ENCODE measurements around the gene NME2. TPM values are rescaled to one million over a fixed set of nuclear protein-coding genes. Genes with fewer than 3 reads are reported as not detected.

Gene NME2
- total and polyA plus RNA-seq, 2 of the 8 experiments (the other 6 are each of a cell fraction or from before 2014, with no cell fraction given): 827 to 929 TPM

DNA sequence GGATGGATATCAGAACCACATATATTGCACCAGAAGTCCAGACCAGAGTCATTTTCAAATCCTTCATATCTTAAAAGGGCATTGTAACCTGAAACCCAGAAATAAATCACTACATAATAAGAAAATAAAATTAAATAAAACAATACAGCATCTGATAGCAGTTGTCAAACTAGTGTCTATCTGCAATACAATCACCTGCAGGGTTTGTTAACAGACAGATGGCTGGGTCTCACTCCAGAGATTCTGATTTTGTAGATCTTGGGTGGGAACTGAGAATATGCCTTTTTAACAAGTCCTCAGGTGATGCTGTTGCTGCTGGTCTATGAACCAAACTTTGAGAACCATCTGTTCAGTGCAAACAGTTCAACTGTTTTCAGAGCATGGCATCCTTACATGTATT, 37.6 kb downstream of the NME2 start:
- Histone ChIP-seq H3K4me2 (ENCODE audit: insufficient read depth in 1 of 2, low read depth in 2 of 2, low read length in 2 of 2) (no peak overlapping the region), H3K79me1 (ENCODE audit: low read depth, low read length) (no peaks in the 10 kb centered on the region), H3K27me3 (replicated peaks in 1 of 4; ENCODE audit: control insufficient read depth in 3 of 4, extremely low read depth in 1 of 4, insufficient read depth in 3 of 4, low read length in 3 of 4) (no peaks in the 10 kb centered on the region), H3K4ac (replicated peaks; ENCODE audit: insufficient read length, low read depth, low read length) (no peak overlapping the region), H3K9me3 (ENCODE audit: insufficient read depth in 2 of 2, low read depth in 1 of 2, low read length in 1 of 2) (no peaks in the 10 kb centered on the region), H3K56ac (replicated peaks; ENCODE audit: insufficient read length, low read depth, low read length) (no peak overlapping the region), H2BK20ac (ENCODE audit: low read length) (no peak overlapping the region), H4K5ac (ENCODE audit: insufficient read length, low read depth, low read length) (no peak overlapping the region), H4K8ac (ENCODE audit: extremely low read depth, insufficient read depth, low read length) (no peak overlapping the region), H3K79me2 (ENCODE audit: control insufficient read depth in 1 of 2, insufficient read depth in 2 of 2, low read length in 2 of 2) (no peaks in the 10 kb centered on the region), H2BK120ac (replicated peaks; ENCODE audit: low read depth, low read length) (no peak overlapping the region), H3K23ac (ENCODE audit: insufficient read length) (no peak overlapping the region), H4K20me1 (replicated peaks in 1 of 2; ENCODE audit: control insufficient read depth in 1 of 2, insufficient read depth in 2 of 2, low read length in 2 of 2) (no peaks in the 10 kb centered on the region), H3K18ac (ENCODE audit: extremely low read depth, low read length) (no peak overlapping the region), H2BK15ac (ENCODE audit: low read length) (no peak overlapping the region), H3K23me2 (ENCODE audit: low read depth, low read length) (no peaks in the 10 kb centered on the region), H2BK5ac (ENCODE audit: low read depth, low read length) (no peak overlapping the region), H3K27ac (ENCODE audit: low read depth, low read length) (no peak overlapping the region), H3K36me3 (ENCODE audit: control insufficient read depth in 2 of 4, insufficient read depth in 4 of 4, low read length in 3 of 4) (peaks cover 20 to 82% (median 61%) of the 10 kb centered on the region in 4 experiments), H4K91ac (replicated peaks; ENCODE audit: insufficient read length, low read length) (no peak overlapping the region), H3K9ac (replicated peaks in 1 of 4; ENCODE audit: extremely low read depth in 1 of 4, low read depth in 3 of 4, low read length in 3 of 4) (no peak overlapping the region), H2AFZ (ENCODE audit: low read length) (no peak overlapping the region), H2BK12ac (ENCODE audit: low read depth, low read length) (no peak overlapping the region), H3K4me3 (ENCODE audit: extremely low read depth in 1 of 4, insufficient read depth in 2 of 4, low read depth in 3 of 4, low read length in 4 of 4) (no peak overlapping the region), H3K14ac (ENCODE audit: insufficient read length) (no peak overlapping the region), H3K4me1 (replicated peaks in 1 of 4; ENCODE audit: control insufficient read depth in 3 of 4, insufficient read depth in 4 of 4, low read length in 3 of 4) (no peaks in the 10 kb centered on the region), H2AK5ac (ENCODE audit: low read depth, low read length) (no peak overlapping the region)
- DNase-seq (ENCODE audit: low read depth in 1 of 2, low spot score in 2 of 2): no peak
- ChIA-PET CTCF (ENCODE audit: partially characterized antibody) (no interaction called here), POLR2A (ENCODE audit: partially characterized antibody) (interaction anchor here (0.9 kb wide), 1 partner anchor 34 kb away, joined by 3 read pairs; no protein-coding TSS in a partner anchor)
- no peak for FAIRE-seq
- TF ChIP-seq MAX (IDR thresholded peaks at IDR 0.05) (no peak), CHD1 (IDR thresholded peaks at IDR 0.05; ENCODE audit: low read depth, low read length) (no peak), EZH2 (IDR thresholded peaks at IDR 0.05; ENCODE audit: low read depth, low read length, severe bottlenecking) (no peak), BACH1 (IDR thresholded peaks at IDR 0.05; ENCODE audit: low read length) (no peak), RNF2 (IDR thresholded peaks at IDR 0.05; ENCODE audit: borderline replicate concordance, low read depth, low read length, missing control alignments, poor library complexity, severe bottlenecking) (no peak), SRF (IDR thresholded peaks at IDR 0.05; ENCODE audit: low read depth, low read length) (no peak), RXRA (IDR thresholded peaks at IDR 0.05; ENCODE audit: insufficient read depth, low read depth, low read length) (no peak), POLR2AphosphoS5 (IDR thresholded peaks at IDR 0.05; ENCODE audit: low read depth, low read length) (no peak), GTF2F1 (IDR thresholded peaks at IDR 0.05; ENCODE audit: borderline replicate concordance, low read depth, low read length) (no peak)

All from H1 (cell line).